K562 (cell line): ENCODE results near the gene PILRA. TPM values are rescaled to one million over a fixed set of nuclear protein-coding genes. Genes with fewer than 3 reads are reported as not detected.

Experiments
- ADNP ChIP-seq: fragments of 200-800 bp; sonication (Bioruptor generic); IDR thresholded peaks from 2 replicates; pipeline ENCODE4 v1.6.1; 2016; ENCODE audit warnings: missing genetic modification characterization, missing compliant biosample characterization
- CHD7 ChIP-seq: fragments of 200-600 bp; sonication (generic); IDR thresholded peaks from one replicate; pipeline ENCODE4 v1.6.1; 2012; ENCODE audit warnings: mild to moderate bottlenecking, low read depth, low read length, inconsistent platforms
- CREB3L1 ChIP-seq: fragments of 450-650 bp; IDR thresholded peaks from 2 replicates; pipeline ENCODE4 v1.6.1; 2014; ENCODE audit warnings: low read depth, mild to moderate bottlenecking, moderate library complexity, borderline replicate concordance
- E2F8 ChIP-seq: fragments of 450-650 bp; IDR thresholded peaks from 2 replicates; pipeline ENCODE4 v1.7.1; 2018; ENCODE audit warnings: mild to moderate bottlenecking, low read depth; ENCODE audit not compliant: partially characterized antibody
- HDAC2 ChIP-seq: fragments of 450-650 bp; IDR thresholded peaks from 2 replicates; pipeline ENCODE4 v1.6.1; 2016; ENCODE audit warnings: mild to moderate bottlenecking
- KAT8 ChIP-seq: fragments of 450-650 bp; IDR thresholded peaks from 2 replicates; pipeline ENCODE4 v1.6.1; 2016; ENCODE audit warnings: low read depth, mild to moderate bottlenecking
- PTTG1 ChIP-seq: fragments of 450-650 bp; IDR thresholded peaks from 2 replicates; pipeline ENCODE4 v1.6.1; 2016; ENCODE audit warnings: low read depth, mild to moderate bottlenecking, missing genetic modification characterization, missing compliant biosample characterization
- SRSF7 ChIP-seq: fragments of 200-400 bp; formaldehyde crosslinking; optimal IDR thresholded peaks from 2 replicates; pipeline ENCODE3; 2017; ENCODE audit warnings: mild to moderate bottlenecking, low read depth, low read length
- ZKSCAN1 ChIP-seq: fragments of 150-350 bp; IDR thresholded peaks from 2 replicates; pipeline ENCODE4 v1.6.1; 2016; ENCODE audit warnings: low read depth, low read length
- ZNF445 ChIP-seq: fragments of 250-450 bp; sonication (Bioruptor Pico); IDR thresholded peaks from 2 replicates; pipeline ENCODE4 v1.4.0; 2020; ENCODE audit warnings: low read depth, mild to moderate bottlenecking, moderate library complexity
- polyA plus RNA-seq, 8 experiments: library from polyadenylated mRNA; depleted of rRNA in 4 of 8; stranded (reverse) in 5 of 8; unstranded in 3 of 8; fragments of >200 nt; fragmentation: Nextera tagmentation in 2 of 8; fragmentation: Illumina TruSeq in 1 of 8; extraction: Ambion mirVana in 2 of 8; extraction: Trizol in 1 of 8; gene quantifications; 2 replicates each; pipeline versions ENCODE4 v1.2.1 to v1.2.3, GENCODE V29; 2011 to 2014; ENCODE audit warnings: inconsistent platforms in 1 of 8, missing spikeins in 1 of 8
- total RNA-seq, 7 experiments: library from RNA; depleted of rRNA in 6 of 7; stranded (reverse); fragments of >200 nt in 6 of 7; fragmentation: Illumina TruSeq in 2 of 7; extraction: Trizol in 2 of 7; gene quantifications; 2 replicates each; pipeline versions ENCODE4 v1.2.1 to v1.2.3, GENCODE V29; 2011 to 2021; ENCODE audit warnings: low replicate concordance in 1 of 7

PILRA gene
- total and polyA plus RNA-seq, 9 of the 15 experiments (the other 6 are each of a cell fraction or from before 2014, with no cell fraction given) = 0.13 to 1.8 (median 0.62) TPM

- TF ChIP-seq E2F8 (no peak), KAT8 (no peak), ZKSCAN1 (no peak), CHD7 (no peak), HDAC2 (no peak), SRSF7 (no peak), CREB3L1 (no peak), ADNP (tag) (no peak), ZNF445 (CRISPR knock-in tag) (no peak), PTTG1 (no peak)
Observed at GRCh38 chr7:100434297-100435144, 61.2 kb downstream of the PILRA start (continued).
